HL-60 (cell line): ENCODE results near the gene CDK19.

Source experiments
- CTCF ChIP-seq: IDR thresholded peaks from one replicate; pipeline ENCODE4 v1.5.1; 2011; ENCODE audit warnings: low read length, control low read depth, inconsistent platforms; ENCODE audit not compliant: insufficient read depth
- POLR2AphosphoS5 ChIP-seq: IDR thresholded peaks from 2 replicates; pipeline ENCODE4 v1.6.1; 2012; ENCODE audit warnings: low read depth
- REST ChIP-seq: IDR thresholded peaks from 2 replicates; pipeline ENCODE4 v1.6.1; 2012; ENCODE audit warnings: low read depth; ENCODE audit not compliant: insufficient replicate concordance

GRCh38 chr6:110735666-110736065, 79.6 kb downstream of the CDK19 start:
- TF ChIP-seq CTCF: no peak
- no peak for TF ChIP-seq REST
- TF ChIP-seq POLR2AphosphoS5: no peak
